IMR-90 (cell line): ENCODE measurements around the gene AKAP13.

ENCODE experiments used
- BHLHE40 ChIP-seq: fragments of 150-350 bp; IDR thresholded peaks from 2 replicates; pipeline ENCODE4 v1.6.1; 2016; ENCODE audit warnings: mild to moderate bottlenecking, low read depth, low read length
- CEBPB ChIP-seq: IDR thresholded peaks from 2 replicates; pipeline ENCODE4 v1.6.1; 2012; ENCODE audit warnings: low read depth, low read length, improper control_type of control experiment
- FOS ChIP-seq: fragments of 150-350 bp; IDR thresholded peaks from 2 replicates; pipeline ENCODE4 v1.6.1; 2016; ENCODE audit warnings: low read depth, low read length
- MAFK ChIP-seq: IDR thresholded peaks from 2 replicates; pipeline ENCODE4 v1.6.1; 2012; ENCODE audit warnings: low read depth, low read length, improper control_type of control experiment
- MXI1 ChIP-seq: IDR thresholded peaks from 2 replicates; pipeline ENCODE4 v1.6.1; 2012; ENCODE audit warnings: low read depth, mild to moderate bottlenecking, low read length, moderate library complexity, borderline replicate concordance
- POLR2A ChIP-seq: IDR thresholded peaks from 2 replicates; pipeline ENCODE4 v1.6.1; 2012; ENCODE audit warnings: mild to moderate bottlenecking, low read depth, low read length
- SMC3 ChIP-seq: fragments of 150-350 bp; IDR thresholded peaks from 2 replicates; pipeline ENCODE4 v1.6.1; 2016; ENCODE audit warnings: low read depth, mild to moderate bottlenecking, antibody characterized with exemption, low read length, moderate library complexity
- TF ChIP-seq, protein P1 (sequence below): conservative IDR thresholded peaks from 2 replicates; pipeline ENCODE4 v1.5.1; 2012; ENCODE audit warnings: mild to moderate bottlenecking, low read depth, low read length, improper control_type of control experiment

DNA sequence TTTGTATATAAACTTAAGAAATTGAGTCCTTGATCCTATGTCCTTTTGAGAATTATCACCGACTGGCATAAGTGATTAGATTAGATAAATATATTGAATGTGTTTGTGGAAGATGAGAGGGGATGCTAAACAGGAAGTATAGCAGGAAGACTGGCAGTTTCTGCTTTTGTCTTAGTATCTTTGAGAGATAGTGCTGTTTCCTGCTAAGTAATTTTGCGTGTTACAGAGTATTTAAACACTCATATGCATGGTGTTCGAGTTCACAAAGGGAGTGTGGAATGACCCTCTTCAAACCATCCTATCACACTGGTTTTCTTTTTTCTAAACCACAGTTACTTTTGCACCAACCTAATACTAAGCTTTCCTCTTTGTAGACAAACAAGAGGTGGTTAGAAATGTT is 308.3 kb downstream of the AKAP13 start:
- no peak for TF ChIP-seq POLR2A
- TF ChIP-seq, protein P1, sequence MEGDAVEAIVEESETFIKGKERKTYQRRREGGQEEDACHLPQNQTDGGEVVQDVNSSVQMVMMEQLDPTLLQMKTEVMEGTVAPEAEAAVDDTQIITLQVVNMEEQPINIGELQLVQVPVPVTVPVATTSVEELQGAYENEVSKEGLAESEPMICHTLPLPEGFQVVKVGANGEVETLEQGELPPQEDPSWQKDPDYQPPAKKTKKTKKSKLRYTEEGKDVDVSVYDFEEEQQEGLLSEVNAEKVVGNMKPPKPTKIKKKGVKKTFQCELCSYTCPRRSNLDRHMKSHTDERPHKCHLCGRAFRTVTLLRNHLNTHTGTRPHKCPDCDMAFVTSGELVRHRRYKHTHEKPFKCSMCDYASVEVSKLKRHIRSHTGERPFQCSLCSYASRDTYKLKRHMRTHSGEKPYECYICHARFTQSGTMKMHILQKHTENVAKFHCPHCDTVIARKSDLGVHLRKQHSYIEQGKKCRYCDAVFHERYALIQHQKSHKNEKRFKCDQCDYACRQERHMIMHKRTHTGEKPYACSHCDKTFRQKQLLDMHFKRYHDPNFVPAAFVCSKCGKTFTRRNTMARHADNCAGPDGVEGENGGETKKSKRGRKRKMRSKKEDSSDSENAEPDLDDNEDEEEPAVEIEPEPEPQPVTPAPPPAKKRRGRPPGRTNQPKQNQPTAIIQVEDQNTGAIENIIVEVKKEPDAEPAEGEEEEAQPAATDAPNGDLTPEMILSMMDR: no peak
- TF ChIP-seq MAFK: no peak
- no peak for TF ChIP-seq FOS
- TF ChIP-seq CEBPB: no peak
- TF ChIP-seq MXI1: no peak
- TF ChIP-seq SMC3: no peak
- no peak for TF ChIP-seq BHLHE40
